ENCODE data around the gene LEF1. TPM values are rescaled to one million over a fixed set of nuclear protein-coding genes. Genes with fewer than 3 reads are reported as not detected.
A peak's percentile ranks its signal among the peaks of the same experiment; 100 is the strongest.

The LEF1 gene
- total RNA-seq, 2 experiments from 2014 or later = 350 to 367 TPM

DNA sequence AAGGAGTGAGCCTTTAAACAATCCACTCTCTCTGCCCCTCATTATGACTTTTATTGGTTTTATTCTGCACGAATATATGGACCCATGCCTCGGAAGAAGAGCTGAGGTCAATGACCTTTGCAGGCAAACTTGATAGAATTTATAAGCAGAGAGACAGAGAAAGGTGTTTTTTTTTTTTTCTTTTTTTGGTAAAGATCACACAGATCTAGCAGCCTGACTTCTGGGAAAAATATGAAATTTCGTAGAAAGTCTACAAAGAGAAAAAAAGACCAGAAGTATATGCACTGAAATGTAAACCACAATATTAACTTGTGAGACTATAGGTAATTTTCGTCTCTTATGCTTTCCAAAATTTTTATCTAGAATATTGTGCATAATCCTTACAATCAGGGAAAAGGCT, 61.6 kb downstream of the LEF1 start:
- DNase-seq = no peak
- peaks cover 65% of the 10 kb centered on the region for H3K36me3 Mint-ChIP-seq (ENCODE audit: low read depth)
- no peaks in the 10 kb centered on the region for H3K27me3 Mint-ChIP-seq (ENCODE audit: low read depth)
- H3K4me1 Mint-ChIP-seq (ENCODE audit: low read depth) = peaks cover 94% of the 10 kb centered on the region
- peak overlapping the region; percentile 61 for H3K4me3 Mint-ChIP-seq
- CTCF ChIA-PET = interaction anchor here (0.7 to 2.5 kb wide), 8 partner anchors 9 to 76 kb away, joined by 3 to 14 read pairs (median 6); no protein-coding TSS in a partner anchor
- intact Hi-C loops (cut with micrococcal nuclease) = no loop called here
- no peaks in the 10 kb centered on the region for H3K9me3 Mint-ChIP-seq
- peak overlapping the region; percentile 96 for H3K27ac Mint-ChIP-seq

DNA sequence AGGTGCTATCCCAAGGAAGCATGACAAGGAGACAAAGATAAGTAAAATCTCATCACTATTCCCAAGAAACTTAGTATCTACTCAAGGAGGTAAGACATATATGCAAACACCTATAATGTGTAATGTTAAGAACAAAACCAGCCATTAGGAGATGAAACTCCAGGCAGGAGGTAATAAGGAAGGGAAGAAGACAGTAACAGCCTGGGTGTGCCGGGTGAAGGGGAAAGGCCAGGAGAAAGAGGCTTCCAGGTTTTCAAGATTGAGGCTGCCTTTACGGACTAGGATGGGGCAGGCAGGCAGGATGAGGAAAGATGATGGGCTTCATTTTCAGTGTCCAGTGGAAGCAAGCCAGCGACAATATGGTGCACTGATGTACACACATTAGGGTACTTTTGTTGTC, 62.5 kb downstream of the LEF1 start:
- intact Hi-C loops (cut with micrococcal nuclease) = no loop called here
- no peak for DNase-seq
- peaks cover 66% of the 10 kb centered on the region for H3K36me3 Mint-ChIP-seq (ENCODE audit: low read depth)
- H3K4me1 Mint-ChIP-seq (ENCODE audit: low read depth) = peaks cover 94% of the 10 kb centered on the region
- H3K9me3 Mint-ChIP-seq = no peaks in the 10 kb centered on the region
- CTCF ChIA-PET = interaction anchor here (0.5 to 0.6 kb wide), 2 partner anchors 24 to 466 kb away, joined by 3 read pairs; no protein-coding TSS in a partner anchor
- H3K4me3 Mint-ChIP-seq = peak overlapping the region; percentile 61
- no peaks in the 10 kb centered on the region for H3K27me3 Mint-ChIP-seq (ENCODE audit: low read depth)
- peak overlapping the region; percentile 96 for H3K27ac Mint-ChIP-seq

DNA sequence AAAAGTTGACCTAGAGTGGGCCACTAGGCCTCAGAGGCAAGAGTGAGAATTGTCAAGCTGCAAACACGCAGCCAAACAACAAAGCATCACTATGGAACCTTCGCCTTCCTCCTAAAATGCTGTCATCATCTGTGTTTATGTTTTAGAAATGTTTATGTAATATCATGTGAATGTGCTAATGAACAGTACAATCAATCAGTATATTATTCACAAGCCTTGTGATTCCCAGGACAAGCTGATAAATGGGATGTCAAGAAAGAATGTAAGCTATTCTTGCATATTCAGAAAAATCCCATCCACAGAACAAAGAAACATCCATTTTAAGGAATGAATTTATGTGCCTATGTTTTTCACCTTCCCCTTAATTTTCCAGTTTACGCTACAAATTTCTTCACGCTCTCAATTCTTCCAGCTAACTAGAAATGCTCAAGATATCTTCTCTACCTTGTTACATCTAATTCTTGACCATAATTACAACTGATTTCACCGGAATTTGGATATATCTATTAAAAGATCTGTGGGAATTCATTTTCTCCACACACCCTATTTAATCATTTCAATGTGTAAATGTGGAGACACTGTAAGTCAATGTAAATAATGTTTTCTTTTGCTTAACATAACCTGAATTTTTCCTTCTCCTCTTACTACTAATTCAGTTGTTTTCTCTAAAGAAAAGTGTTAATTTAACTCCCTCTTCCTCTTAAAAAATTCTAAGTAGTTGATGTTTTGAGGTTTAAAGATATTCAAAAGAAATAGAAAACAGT, 65.5 kb downstream of the LEF1 start:
- Mint-ChIP-seq H3K9me3 (no peaks in the 10 kb centered on the region), H3K4me1 (ENCODE audit: low read depth) (peaks cover 89% of the 10 kb centered on the region), H3K4me3 (peak overlapping the region; percentile 2), H3K36me3 (ENCODE audit: low read depth) (peaks cover 62% of the 10 kb centered on the region), H3K27me3 (ENCODE audit: low read depth) (no peaks in the 10 kb centered on the region), H3K27ac (peak overlapping the region; percentile 89)
- no peak for DNase-seq
- CTCF ChIA-PET = interaction anchor here (0.9 to 1.6 kb wide), 7 partner anchors 12 to 73 kb away, joined by 3 to 4 read pairs (median 3); no protein-coding TSS in a partner anchor
- intact Hi-C loops (cut with micrococcal nuclease) = no loop called here

DNA sequence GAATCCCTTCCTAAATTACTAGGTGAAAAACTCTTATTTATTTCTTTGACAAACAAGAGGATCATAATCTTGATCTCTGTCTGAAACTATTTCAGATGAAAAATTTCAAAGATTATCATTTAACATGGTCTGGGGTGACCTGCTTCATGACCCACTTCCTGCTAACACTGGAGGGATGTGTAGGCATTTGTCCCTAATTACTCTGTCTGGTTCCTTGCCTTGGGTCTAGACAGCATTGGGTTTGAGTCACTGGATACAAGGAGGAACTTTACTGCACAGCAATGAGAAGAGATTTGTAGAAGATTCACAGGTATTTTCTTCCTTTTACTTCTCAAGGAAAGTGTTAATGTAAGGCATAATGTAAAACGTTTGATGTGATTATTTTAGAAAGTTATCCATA, 67.9 kb downstream of the LEF1 start:
- H3K4me1 Mint-ChIP-seq (ENCODE audit: low read depth) = peaks cover 92% of the 10 kb centered on the region
- CTCF ChIA-PET = interaction anchor here (0.9 to 1.9 kb wide), 3 partner anchors 21 to 71 kb away, joined by 3 to 10 read pairs (median 7); no protein-coding TSS in a partner anchor
- no peaks in the 10 kb centered on the region for H3K9me3 Mint-ChIP-seq
- peak overlapping the region; percentile 89 for H3K27ac Mint-ChIP-seq
- peak overlapping the region; percentile 7 for H3K4me3 Mint-ChIP-seq
- intact Hi-C loops (cut with micrococcal nuclease) = loop anchor here (1.0 kb wide), 5 partner anchors 7 to 45 kb away; no protein-coding TSS in a partner anchor
- H3K27me3 Mint-ChIP-seq (ENCODE audit: low read depth) = no peaks in the 10 kb centered on the region
- no peak for DNase-seq
- H3K36me3 Mint-ChIP-seq (ENCODE audit: low read depth) = peaks cover 65% of the 10 kb centered on the region

DNA sequence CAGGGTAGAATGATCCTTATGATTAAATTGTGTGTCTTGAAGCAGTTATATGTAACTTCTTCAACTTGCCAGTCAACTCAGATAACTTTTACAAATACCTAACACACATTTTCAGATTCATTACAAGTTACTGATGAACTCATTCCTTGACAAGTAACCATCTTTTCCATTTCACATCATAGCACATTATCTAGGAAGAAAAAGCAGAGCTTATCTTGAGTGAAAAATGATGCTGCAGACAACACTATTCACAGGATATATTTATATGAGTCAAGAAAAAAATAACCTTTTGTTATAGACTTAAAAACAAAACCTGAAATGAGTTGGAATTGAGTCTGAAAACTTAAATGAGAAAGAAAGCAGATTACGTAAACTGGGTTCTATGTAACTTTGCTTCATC, 68.9 kb downstream of the LEF1 start:
- no peak for DNase-seq
- Mint-ChIP-seq H3K9me3 (no peaks in the 10 kb centered on the region), H3K36me3 (ENCODE audit: low read depth) (peaks cover 64% of the 10 kb centered on the region), H3K27ac (peak overlapping the region; percentile 96), H3K27me3 (ENCODE audit: low read depth) (no peaks in the 10 kb centered on the region), H3K4me1 (ENCODE audit: low read depth) (peaks cover 92% of the 10 kb centered on the region), H3K4me3 (peak overlapping the region; percentile 34)
- CTCF ChIA-PET = interaction anchor here (0.6 to 1.9 kb wide), 10 partner anchors 19 to 115 kb away, joined by 3 to 10 read pairs (median 4); no protein-coding TSS in a partner anchor
- intact Hi-C loops (cut with micrococcal nuclease) = loop anchor here (1.0 to 10.0 kb wide), 8 partner anchors 8 to 1545 kb away; partner anchors contain the start of gene MCUB

DNA sequence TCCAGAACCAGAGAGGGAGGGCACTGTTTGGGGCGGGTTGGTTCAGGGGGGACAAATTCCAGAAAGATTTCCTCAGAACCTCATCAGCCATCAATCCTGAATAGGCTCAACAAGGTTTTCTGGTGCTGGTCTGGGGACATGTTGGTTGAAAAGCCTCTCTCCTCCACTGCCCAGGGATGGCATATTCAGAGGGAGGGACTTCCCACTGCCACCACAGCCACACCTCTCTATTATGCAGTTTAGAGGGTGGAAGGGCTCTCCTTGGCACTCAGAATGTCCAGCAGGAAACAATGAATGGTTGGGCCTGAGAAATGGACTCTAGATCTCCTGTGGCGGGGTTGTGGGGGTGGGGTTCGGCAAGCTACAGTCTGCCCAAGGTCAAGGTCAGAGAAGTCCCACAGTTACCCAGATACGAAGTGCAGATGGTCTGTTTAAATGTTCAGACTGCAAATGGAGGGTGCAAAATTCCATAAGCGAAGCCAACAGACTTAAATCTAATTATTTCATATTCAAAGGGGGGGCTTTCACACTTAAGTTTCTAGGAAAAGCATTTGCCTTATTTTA, 70.7 kb downstream of the LEF1 start:
- DNase-seq = peak; percentile 39
- Mint-ChIP-seq H3K4me3 (peak overlapping the region; percentile 44), H3K36me3 (ENCODE audit: low read depth) (peaks cover 64% of the 10 kb centered on the region), H3K4me1 (ENCODE audit: low read depth) (peaks cover 94% of the 10 kb centered on the region), H3K27me3 (ENCODE audit: low read depth) (no peaks in the 10 kb centered on the region), H3K27ac (peak overlapping the region; percentile 96), H3K9me3 (no peaks in the 10 kb centered on the region)
- CTCF ChIA-PET = interaction anchor here (0.8 to 2.1 kb wide), 6 partner anchors 10 to 67 kb away, joined by 3 to 14 read pairs (median 5); no protein-coding TSS in a partner anchor
- intact Hi-C loops (cut with micrococcal nuclease) = loop anchor here (2.0 to 10.0 kb wide), 4 partner anchors 17 to 1547 kb away; partner anchors contain the start of gene MCUB

DNA sequence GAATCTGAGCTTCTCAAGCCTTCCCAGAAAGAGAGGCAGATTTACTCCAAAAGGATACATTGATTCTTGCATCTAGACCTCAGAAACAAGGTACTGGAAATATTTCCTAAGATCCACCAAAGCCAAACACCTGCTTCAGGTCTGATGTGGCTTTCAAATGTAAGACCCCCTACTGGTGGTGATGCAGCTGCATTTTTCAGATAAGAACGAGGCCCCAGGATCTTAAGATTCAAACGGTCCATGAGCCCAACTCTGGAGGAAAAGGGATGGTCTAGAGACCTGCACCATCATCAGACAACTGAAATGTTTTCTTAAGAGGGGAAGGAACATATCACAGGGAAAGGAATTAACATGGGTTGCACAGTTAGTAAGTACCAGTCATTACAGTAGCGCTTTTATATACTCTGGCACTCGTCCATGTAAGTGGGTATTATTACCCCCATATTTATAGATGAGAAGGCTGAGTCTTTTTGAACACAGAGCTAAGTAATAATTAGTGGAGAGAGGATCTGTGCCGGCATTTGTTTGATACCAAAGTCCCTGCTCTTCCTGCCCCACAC, 73.7 kb downstream of the LEF1 start:
- Mint-ChIP-seq H3K27me3 (ENCODE audit: low read depth) (no peaks in the 10 kb centered on the region), H3K4me3 (peak overlapping the region; percentile 11), H3K27ac (peak overlapping the region; percentile 96), H3K9me3 (no peaks in the 10 kb centered on the region), H3K36me3 (ENCODE audit: low read depth) (peaks cover 52% of the 10 kb centered on the region), H3K4me1 (ENCODE audit: low read depth) (peaks cover 86% of the 10 kb centered on the region)
- DNase-seq = no peak
- intact Hi-C loops (cut with micrococcal nuclease) = loop anchor here (1.0 to 10.0 kb wide), 4 partner anchors 42 to 1550 kb away; partner anchors contain the start of gene MCUB
- CTCF ChIA-PET = interaction anchor here (0.9 to 2.3 kb wide), 7 partner anchors 14 to 76 kb away, joined by 3 to 6 read pairs (median 4); no protein-coding TSS in a partner anchor

DNA sequence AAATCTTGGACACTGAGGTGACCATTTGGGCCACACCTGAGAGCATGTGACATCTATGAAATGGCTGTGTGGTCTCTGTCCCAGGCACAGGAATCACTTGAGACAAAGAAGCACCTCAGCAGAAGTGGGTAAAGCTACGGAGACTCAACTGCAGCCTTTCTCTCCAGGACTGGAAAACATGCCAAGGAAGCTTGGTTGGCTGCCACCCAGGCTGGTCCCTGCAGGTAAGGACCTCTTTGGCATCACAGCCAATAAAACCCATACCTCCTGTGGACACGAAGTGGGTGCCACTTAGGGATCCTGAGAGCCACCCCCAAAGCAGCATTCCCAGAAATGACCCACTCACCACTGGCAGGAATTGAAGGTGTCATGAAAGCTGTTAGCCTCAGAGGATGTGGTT, 74.6 kb downstream of the LEF1 start:
- CTCF ChIA-PET = interaction anchor here (0.6 to 2.3 kb wide), 9 partner anchors 8 to 441 kb away, joined by 3 to 9 read pairs (median 4); no protein-coding TSS in a partner anchor
- intact Hi-C loops (cut with micrococcal nuclease) = loop anchor here (10.0 kb wide), 2 partner anchors 1471 to 1551 kb away; partner anchors contain the start of gene MCUB
- Mint-ChIP-seq H3K9me3 (no peaks in the 10 kb centered on the region), H3K36me3 (ENCODE audit: low read depth) (peaks cover 55% of the 10 kb centered on the region), H3K4me1 (ENCODE audit: low read depth) (peaks cover 86% of the 10 kb centered on the region), H3K4me3 (no peak overlapping the region), H3K27ac (peak overlapping the region; percentile 96), H3K27me3 (ENCODE audit: low read depth) (no peaks in the 10 kb centered on the region)
- no peak for DNase-seq

DNA sequence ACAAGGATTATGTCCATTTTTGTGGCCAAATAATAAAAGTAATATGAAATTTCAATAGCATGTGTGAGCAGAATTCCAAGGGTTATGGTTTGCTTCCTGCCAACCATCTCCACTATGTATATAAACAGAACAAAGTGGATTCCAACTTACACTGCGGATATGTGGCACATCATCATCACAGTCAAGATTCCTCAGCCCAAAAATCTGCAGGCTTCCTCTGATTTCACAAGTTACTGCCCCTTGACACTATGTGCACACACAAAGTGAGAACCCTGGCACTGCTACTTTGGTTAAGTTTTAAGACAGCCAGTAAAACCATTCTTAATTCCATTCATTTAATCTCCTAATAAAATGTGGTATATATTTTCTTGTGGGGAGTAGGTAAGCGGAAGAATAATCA, 76.4 kb downstream of the LEF1 start:
- H3K27ac Mint-ChIP-seq = peak overlapping the region; percentile 96
- H3K9me3 Mint-ChIP-seq = no peaks in the 10 kb centered on the region
- intact Hi-C loops (cut with micrococcal nuclease) = loop anchor here (10.0 kb wide), 2 partner anchors 1473 to 1553 kb away; partner anchors contain the start of gene MCUB
- H3K36me3 Mint-ChIP-seq (ENCODE audit: low read depth) = peaks cover 60% of the 10 kb centered on the region
- no peaks in the 10 kb centered on the region for H3K27me3 Mint-ChIP-seq (ENCODE audit: low read depth)
- H3K4me1 Mint-ChIP-seq (ENCODE audit: low read depth) = peaks cover 87% of the 10 kb centered on the region
- CTCF ChIA-PET = interaction anchor here (2.1 kb wide), 1 partner anchor 12 kb away, joined by 9 read pairs; no protein-coding TSS in a partner anchor
- H3K4me3 Mint-ChIP-seq = peak overlapping the region; percentile 52
- no peak for DNase-seq

DNA sequence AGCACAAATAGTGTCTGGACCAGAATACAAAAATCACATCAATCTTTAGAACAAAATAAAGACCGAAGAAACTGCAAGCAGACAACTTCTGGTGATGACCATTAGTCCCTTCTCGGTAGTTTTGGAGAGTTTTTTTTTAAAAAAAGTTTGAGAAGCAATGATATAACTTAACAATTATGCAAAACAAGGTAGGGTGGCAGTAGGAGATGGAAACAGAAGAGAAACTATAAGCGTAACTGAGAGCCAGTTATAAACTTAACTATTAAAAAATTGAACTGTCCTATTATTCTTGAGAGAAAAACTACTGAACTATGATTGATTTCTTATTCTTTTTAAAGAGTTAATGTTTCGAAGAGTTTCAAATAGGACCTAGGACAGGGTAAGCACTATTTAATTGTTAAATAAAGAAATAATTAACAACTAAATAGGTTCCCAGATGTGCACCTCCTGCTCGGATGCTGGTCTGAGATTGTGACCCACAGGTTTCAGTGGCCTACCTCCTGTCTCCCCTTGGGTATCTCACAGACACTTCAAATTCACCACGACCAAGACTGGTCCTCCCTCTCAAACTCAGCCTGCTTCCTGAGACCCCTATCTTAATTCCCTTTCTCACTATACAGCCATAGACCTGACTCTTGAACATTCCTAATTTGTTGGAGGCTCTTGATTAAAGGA, 81.3 kb downstream of the LEF1 start:
- intact Hi-C loops (cut with micrococcal nuclease) = no loop called here
- peak overlapping the region; percentile 74 for H3K27ac Mint-ChIP-seq
- peaks cover 80% of the 10 kb centered on the region for H3K4me1 Mint-ChIP-seq (ENCODE audit: low read depth)
- no peaks in the 10 kb centered on the region for H3K27me3 Mint-ChIP-seq (ENCODE audit: low read depth)
- no peak overlapping the region for H3K4me3 Mint-ChIP-seq
- H3K36me3 Mint-ChIP-seq (ENCODE audit: low read depth) = peaks cover 69% of the 10 kb centered on the region
- DNase-seq = no peak
- no peaks in the 10 kb centered on the region for H3K9me3 Mint-ChIP-seq
- CTCF ChIA-PET = interaction anchor here (0.7 to 0.9 kb wide), 2 partner anchors 9 to 25 kb away, joined by 3 to 4 read pairs; no protein-coding TSS in a partner anchor

DNA sequence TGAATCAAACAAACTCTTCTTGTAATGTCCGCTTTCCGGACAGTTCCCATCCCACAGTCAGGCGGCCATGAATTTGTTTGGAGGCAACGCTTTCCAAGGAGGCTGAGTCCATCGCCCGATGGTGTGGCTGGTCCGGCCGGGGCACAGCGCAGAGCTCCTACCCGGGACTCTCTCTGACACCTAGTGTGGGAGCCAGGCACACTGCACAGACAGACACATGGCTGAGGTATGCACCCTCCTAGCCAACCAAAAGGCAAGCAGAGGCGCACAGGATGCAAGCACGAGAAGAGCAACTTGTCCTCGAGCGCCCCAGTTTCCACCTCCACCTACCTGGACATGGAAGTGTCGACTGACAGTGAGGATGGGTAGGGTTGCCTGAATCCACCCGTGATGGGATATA, 87.5 kb downstream of the LEF1 start:
- H3K27me3 Mint-ChIP-seq (ENCODE audit: low read depth) = no peaks in the 10 kb centered on the region
- intact Hi-C loops (cut with micrococcal nuclease) = loop anchor here (2.0 to 5.0 kb wide), 2 partner anchors 16 to 46 kb away; no protein-coding TSS in a partner anchor
- peak overlapping the region; percentile 74 for H3K4me3 Mint-ChIP-seq
- peak; percentile 67 for DNase-seq
- H3K36me3 Mint-ChIP-seq (ENCODE audit: low read depth) = peaks cover 77% of the 10 kb centered on the region
- CTCF ChIA-PET = interaction anchor here (0.9 to 2.6 kb wide), 8 partner anchors 12 to 78 kb away, joined by 3 to 9 read pairs (median 4); no protein-coding TSS in a partner anchor
- peaks cover 81% of the 10 kb centered on the region for H3K4me1 Mint-ChIP-seq (ENCODE audit: low read depth)
- H3K9me3 Mint-ChIP-seq = no peaks in the 10 kb centered on the region
- H3K27ac Mint-ChIP-seq = peak overlapping the region; percentile 93
